Trophoblast cell (in vitro differentiated cells and primary cell): ENCODE data around the gene B9D1.

Source experiments
- DNase-seq, 2 donors: peaks; one replicate each; pipeline ENCODE4 v3.0.0-alpha.2; 2016
- H2AFZ ChIP-seq: 2 replicates; pipeline ENCODE4 v1.6.1; 2013; ENCODE audit warnings: low read length, moderate library complexity, mild to moderate bottlenecking; ENCODE audit not compliant: insufficient read depth, poor library complexity
- H2AK5ac ChIP-seq: 2 replicates; pipeline ENCODE4 v1.6.1; 2013; ENCODE audit warnings: mild to moderate bottlenecking, low read length
- H2BK120ac ChIP-seq: 2 replicates; pipeline ENCODE4 v1.6.1; 2013; ENCODE audit warnings: low read length, mild to moderate bottlenecking, moderate library complexity; ENCODE audit not compliant: insufficient read depth, poor library complexity
- H2BK12ac ChIP-seq: 2 replicates; pipeline ENCODE4 v1.6.1; 2013; ENCODE audit warnings: mild to moderate bottlenecking, low read length, moderate library complexity
- H2BK5ac ChIP-seq: 2 replicates; pipeline ENCODE4 v1.6.1; 2013; ENCODE audit warnings: low read length, low read depth, moderate library complexity, mild to moderate bottlenecking; ENCODE audit not compliant: poor library complexity
- H3K14ac ChIP-seq: 2 replicates; pipeline ENCODE4 v1.6.1; 2013; ENCODE audit warnings: mild to moderate bottlenecking, low read length
- H3K18ac ChIP-seq: 2 replicates; pipeline ENCODE4 v1.6.1; 2013; ENCODE audit warnings: mild to moderate bottlenecking, low read length
- H3K23ac ChIP-seq: 2 replicates; pipeline ENCODE4 v1.6.1; 2013; ENCODE audit warnings: low read length
- H3K27ac ChIP-seq: 2 replicates; pipeline ENCODE4 v1.5.1; 2013; ENCODE audit warnings: low read depth, mild to moderate bottlenecking, inconsistent platforms, low read length, moderate library complexity
- H3K27me3 ChIP-seq: 2 replicates; pipeline ENCODE4 v1.6.1; 2013; ENCODE audit warnings: inconsistent platforms, mild to moderate bottlenecking, low read length, moderate library complexity; ENCODE audit not compliant: insufficient read depth
- H3K36me3 ChIP-seq, 2 experiments: 1 replicate in 1 of 2; 2 replicates in 1 of 2; pipeline ENCODE4 v1.6.1; 2013; ENCODE audit warnings: low read length in 2 of 2, mild to moderate bottlenecking in 2 of 2, moderate library complexity in 1 of 2; ENCODE audit not compliant: insufficient read depth in 2 of 2, control insufficient read depth in 1 of 2
- H3K4ac ChIP-seq: 2 replicates; pipeline ENCODE4 v1.6.1; 2013; ENCODE audit warnings: low read depth, mild to moderate bottlenecking, low read length, moderate library complexity
- H3K4me1 ChIP-seq, 2 experiments: 1 replicate in 1 of 2; 2 replicates in 1 of 2; pipeline ENCODE4 v1.6.1; 2013; ENCODE audit warnings: low read length in 2 of 2, mild to moderate bottlenecking in 2 of 2, moderate library complexity in 1 of 2; ENCODE audit not compliant: insufficient read depth in 2 of 2, control insufficient read depth in 1 of 2
- H3K4me2 ChIP-seq: 2 replicates; pipeline ENCODE4 v1.6.1; 2013; ENCODE audit warnings: inconsistent platforms, mild to moderate bottlenecking, low read length, moderate library complexity
- H3K4me3 ChIP-seq: 2 replicates; pipeline ENCODE4 v1.5.1; 2013; ENCODE audit warnings: mild to moderate bottlenecking, low read depth, low read length, inconsistent platforms
- H3K79me1 ChIP-seq: one replicate; pipeline ENCODE4 v1.6.1; 2013; ENCODE audit warnings: low read length
- H3K79me2 ChIP-seq: 2 replicates; pipeline ENCODE4 v1.6.1; 2013; ENCODE audit warnings: low read length, mild to moderate bottlenecking; ENCODE audit not compliant: control insufficient read depth, insufficient read depth, poor library complexity
- H3K9ac ChIP-seq: 2 replicates; pipeline ENCODE4 v1.6.1; 2013; ENCODE audit warnings: mild to moderate bottlenecking, low read length
- H3K9me3 ChIP-seq: 2 replicates; pipeline ENCODE4 v1.6.1; 2013; ENCODE audit warnings: low read depth, mild to moderate bottlenecking, control low read depth, inconsistent platforms, low read length; ENCODE audit not compliant: insufficient read depth
- H4K12ac ChIP-seq: 2 replicates; pipeline ENCODE4 v1.6.1; 2013; ENCODE audit warnings: low read depth, mild to moderate bottlenecking, low read length, moderate library complexity
- H4K8ac ChIP-seq: 2 replicates; pipeline ENCODE4 v1.6.1; 2013; ENCODE audit warnings: low read depth, mild to moderate bottlenecking, low read length, moderate library complexity
- H4K91ac ChIP-seq: one replicate; pipeline ENCODE4 v1.6.1; 2013; ENCODE audit warnings: low read depth, mild to moderate bottlenecking, low read length, moderate library complexity
- WGBS: extraction: QIAGEN DNeasy Blood & Tissue Kit; methylation state at CpG from one replicate; pipeline ENCODE4 v1.1.7; 2013; ENCODE audit warnings: missing lambda C conversion rate; ENCODE audit not compliant: insufficient read length, insufficient coverage; ENCODE audit errors: extremely low coverage; 5-methylcytosine and 5-hydroxymethylcytosine counted together

B9D1 gene

GRCh38 chr17:19315104-19315503, 47.4 kb downstream of the B9D1 start:
- H3K9me3 ChIP-seq, result no peaks in the 10 kb centered on the region
- peaks cover 2% of the 10 kb centered on the region for H3K79me1 ChIP-seq
- no peak for DNase-seq
- H3K27ac ChIP-seq, result no peak overlapping the region
- no peak overlapping the region for H3K14ac ChIP-seq
- no peak overlapping the region for H4K91ac ChIP-seq
- no peaks in the 10 kb centered on the region for H3K27me3 ChIP-seq
- H3K36me3 ChIP-seq, result peaks cover 39 to 45% of the 10 kb centered on the region in 2 experiments
- no peak overlapping the region for H2AK5ac ChIP-seq
- H3K4me1 ChIP-seq, result peaks cover 10 to 14% of the 10 kb centered on the region in 2 experiments
- H3K18ac ChIP-seq, result no peak overlapping the region
- no peak overlapping the region for H2BK120ac ChIP-seq
- H3K23ac ChIP-seq, result no peak overlapping the region
- no peak overlapping the region for H3K9ac ChIP-seq
- no CpG with 5 or more reads among the region's 4 CpGs for WGBS
- no peak overlapping the region for H2BK12ac ChIP-seq
- H3K4ac ChIP-seq, result no peak overlapping the region
- no peak overlapping the region for H3K4me3 ChIP-seq
- H3K4me2 ChIP-seq, result no peak overlapping the region
- H4K8ac ChIP-seq, result no peak overlapping the region
- H4K12ac ChIP-seq, result no peak overlapping the region
- no peaks in the 10 kb centered on the region for H3K79me2 ChIP-seq
- no peak overlapping the region for H2BK5ac ChIP-seq
- H2AFZ ChIP-seq, result no peak overlapping the region

GRCh38 chr17:19313746-19314651, 48.5 kb downstream of the B9D1 start:
- Histone ChIP-seq H2AFZ (no peak overlapping the region), H4K12ac (no peak overlapping the region), H2BK120ac (no peak overlapping the region), H3K4me1 (peaks cover 18 to 23% of the 10 kb centered on the region in 2 experiments), H2BK12ac (no peak overlapping the region), H3K27ac (no peak overlapping the region), H3K14ac (no peak overlapping the region), H3K9me3 (no peaks in the 10 kb centered on the region), H3K79me2 (no peaks in the 10 kb centered on the region), H3K79me1 (peaks cover 2% of the 10 kb centered on the region), H3K4me3 (no peak overlapping the region), H4K91ac (no peak overlapping the region), H3K4ac (no peak overlapping the region), H3K23ac (no peak overlapping the region), H3K4me2 (no peak overlapping the region), H3K36me3 (peaks cover 38 to 46% of the 10 kb centered on the region in 2 experiments), H3K9ac (no peak overlapping the region), H3K27me3 (no peaks in the 10 kb centered on the region), H2AK5ac (no peak overlapping the region), H3K18ac (no peak overlapping the region), H4K8ac (no peak overlapping the region), H2BK5ac (no peak overlapping the region)
- DNase-seq, result no peak
- WGBS, result 100% methylated on average over 1 of the region's 12 CpGs

- H2BK120ac ChIP-seq, result no peak overlapping the region
- H4K91ac ChIP-seq, result no peak overlapping the region
- no peak overlapping the region for H4K8ac ChIP-seq
- H3K36me3 ChIP-seq, result peaks cover 38 to 46% of the 10 kb centered on the region in 2 experiments
- no peak overlapping the region for H2BK5ac ChIP-seq
- no peak overlapping the region for H2AK5ac ChIP-seq
- H3K9me3 ChIP-seq, result no peaks in the 10 kb centered on the region
- H3K79me2 ChIP-seq, result no peaks in the 10 kb centered on the region
- no peak for DNase-seq
- H3K27me3 ChIP-seq, result no peaks in the 10 kb centered on the region
- peaks cover 2% of the 10 kb centered on the region for H3K79me1 ChIP-seq
- H3K14ac ChIP-seq, result no peak overlapping the region
- no peak overlapping the region for H2AFZ ChIP-seq
- no peak overlapping the region for H2BK12ac ChIP-seq
- H3K4ac ChIP-seq, result no peak overlapping the region
- H3K4me2 ChIP-seq, result no peak overlapping the region
- H3K4me3 ChIP-seq, result no peak overlapping the region
- H3K4me1 ChIP-seq, result peaks cover 18 to 23% of the 10 kb centered on the region in 2 experiments
- H4K12ac ChIP-seq, result no peak overlapping the region
- no peak overlapping the region for H3K23ac ChIP-seq
- no CpG with 5 or more reads among the region's 13 CpGs for WGBS
- H3K27ac ChIP-seq, result no peak overlapping the region
- H3K9ac ChIP-seq, result no peak overlapping the region
- H3K18ac ChIP-seq, result peak overlapping the region; percentile 17
Measured at GRCh38 chr17:19313066-19313745, 49.3 kb downstream of the B9D1 start.

- Histone ChIP-seq H3K9me3 (no peaks in the 10 kb centered on the region), H3K9ac (no peak overlapping the region), H3K79me2 (no peaks in the 10 kb centered on the region), H3K4me1 (peaks cover 18 to 22% of the 10 kb centered on the region in 2 experiments), H3K79me1 (peaks cover 2% of the 10 kb centered on the region), H3K23ac (no peak overlapping the region), H3K36me3 (peaks cover 32 to 40% of the 10 kb centered on the region in 2 experiments), H2AK5ac (no peak overlapping the region), H4K8ac (no peak overlapping the region), H4K91ac (peak overlapping the region; percentile 2), H2BK12ac (no peak overlapping the region), H3K4ac (no peak overlapping the region), H2BK5ac (no peak overlapping the region), H3K18ac (peak overlapping the region; percentile 30), H4K12ac (no peak overlapping the region), H2AFZ (no peak overlapping the region), H3K27ac (no peak overlapping the region), H3K27me3 (no peaks in the 10 kb centered on the region), H3K4me3 (no peak overlapping the region), H3K4me2 (no peak overlapping the region), H2BK120ac (no peak overlapping the region), H3K14ac (no peak overlapping the region)
- DNase-seq, result no peak
- no CpG with 5 or more reads among the region's 7 CpGs for WGBS
Measured at GRCh38 chr17:19312406-19312805, 50.1 kb downstream of the B9D1 start.
